ENCODE data around the gene CYP2W1.

GRCh38 chr7:990933-991728 lies 8.2 kb downstream of the CYP2W1 start:
- TF ChIP-seq CTCF (IDR thresholded peaks at IDR 0.05; ENCODE audit: insufficient read depth, low read length) (no peak), POLR2AphosphoS5 (IDR thresholded peaks at IDR 0.05; ENCODE audit: low read depth) (no peak)
